Tongue (tissue), 2 donors: Measurements from ENCODE around the gene DCTN4. TPM values are rescaled to one million over a fixed set of nuclear protein-coding genes. Genes with fewer than 3 reads are reported as not detected.
"Not testable (repeated sequence)": the region's sequence is repeated elsewhere in the genome, so short reads cannot be mapped to it uniquely, and the experiment has no call there.

Experiments
- DNase-seq: peaks from one replicate; pipeline ENCODE4 v3.0.0-alpha.2; 2015
- total RNA-seq: library from RNA; depleted of rRNA; stranded (reverse); fragments of >200 nt; gene quantifications from one replicate; pipeline ENCODE4 v1.2.3, GENCODE V29; 2014

Gene DCTN4
- total RNA-seq: 64.5 TPM

GRCh38 chr5:150758531-150759333, at the start of gene DCTN4:
DCTN4 (minus strand) TSS chr5:150759017; CDS start chr5:150758993, 24 bp downstream.
- DNase-seq: peak; percentile 99

GRCh38 chr5:150804388-150804787, 45.6 kb upstream of the DCTN4 start:
- DNase-seq: no peak

DNA sequence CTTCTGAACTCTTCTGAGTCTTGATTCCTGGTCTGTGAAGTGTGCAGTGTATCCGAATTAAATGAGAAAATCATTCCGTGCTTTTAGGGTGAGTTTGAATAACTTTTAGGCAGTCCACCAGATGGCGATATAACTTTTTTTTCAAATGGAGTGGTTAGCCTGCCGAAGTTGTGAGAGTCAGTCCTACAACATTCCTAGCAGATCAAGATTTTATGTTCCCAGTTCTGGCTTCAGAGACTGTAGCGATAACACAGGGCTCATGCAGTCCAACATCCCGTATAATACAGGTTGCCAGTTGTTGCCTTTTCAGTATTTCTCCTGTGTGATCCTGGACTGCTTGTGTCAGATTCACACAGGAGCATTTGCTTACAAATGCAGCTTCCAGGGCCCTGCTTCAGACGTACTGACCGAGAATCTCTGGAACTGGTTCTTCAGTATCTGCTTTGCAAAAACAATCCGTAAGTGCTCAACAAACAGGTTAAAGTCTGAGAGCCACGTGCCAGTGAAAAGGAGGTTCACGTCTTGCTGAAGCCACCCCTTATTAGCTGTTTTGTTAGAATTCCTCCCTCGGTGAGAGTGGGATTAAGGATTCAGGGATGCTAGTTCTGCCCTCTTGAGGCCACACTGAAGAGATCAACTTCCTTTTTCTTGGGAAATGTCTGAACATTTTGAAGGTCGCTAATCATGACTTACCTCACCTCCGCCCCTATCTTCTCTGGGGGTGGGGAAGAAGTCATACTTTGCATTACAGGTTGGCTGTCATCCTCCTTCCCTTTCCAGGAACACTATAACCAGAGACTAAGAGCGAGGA, 42.5 kb upstream of the DCTN4 start:
- peak; percentile 87 for DNase-seq

DNA sequence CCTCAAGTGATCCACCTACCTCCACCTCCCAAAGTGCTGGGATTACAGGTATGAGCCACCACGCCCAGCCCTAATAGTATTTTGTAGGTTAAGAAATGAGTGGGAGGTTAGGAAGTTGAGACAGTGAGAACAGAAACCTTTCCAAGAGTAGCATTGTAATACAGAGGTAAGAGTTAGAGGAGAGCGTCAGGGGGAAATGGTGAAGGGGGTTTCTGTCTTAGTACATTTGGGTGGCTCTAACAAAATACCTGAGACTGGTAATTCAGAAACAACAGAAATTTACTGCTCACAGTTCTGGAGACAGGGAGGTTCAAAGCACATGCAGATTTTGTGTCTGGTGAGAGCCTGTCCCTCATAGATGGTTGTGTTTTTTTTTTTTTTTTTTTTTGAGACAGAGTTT, 38.6 kb upstream of the DCTN4 start:
- DNase-seq: no peak

GRCh38 chr5:150794927-150795326, 36.1 kb upstream of the DCTN4 start:
- no peak for DNase-seq

DNA sequence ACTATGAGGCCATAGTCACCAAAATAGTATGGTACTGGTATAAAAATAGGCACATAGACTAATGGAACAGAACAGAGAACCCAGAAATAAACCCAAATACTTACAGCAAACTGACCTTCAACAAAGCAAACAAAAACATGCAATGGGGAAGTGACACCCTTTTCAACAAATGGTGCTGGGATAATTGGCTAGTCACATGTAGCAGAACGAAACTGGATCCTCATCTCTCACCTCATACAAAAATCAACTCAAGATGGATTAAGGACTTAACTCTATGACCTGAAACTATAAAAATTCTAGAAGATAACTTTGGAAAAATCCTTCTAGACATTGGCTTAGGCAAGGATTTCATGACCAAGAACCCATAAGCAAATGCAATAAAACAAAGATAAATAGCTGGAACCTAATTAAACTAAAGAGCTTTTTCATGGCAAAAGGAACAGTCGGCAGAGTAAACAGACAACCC, 34.6 kb upstream of the DCTN4 start:
- not testable (repeated sequence) for DNase-seq

GRCh38 chr5:150791536-150791935, 32.7 kb upstream of the DCTN4 start:
- DNase-seq: no peak

DNA sequence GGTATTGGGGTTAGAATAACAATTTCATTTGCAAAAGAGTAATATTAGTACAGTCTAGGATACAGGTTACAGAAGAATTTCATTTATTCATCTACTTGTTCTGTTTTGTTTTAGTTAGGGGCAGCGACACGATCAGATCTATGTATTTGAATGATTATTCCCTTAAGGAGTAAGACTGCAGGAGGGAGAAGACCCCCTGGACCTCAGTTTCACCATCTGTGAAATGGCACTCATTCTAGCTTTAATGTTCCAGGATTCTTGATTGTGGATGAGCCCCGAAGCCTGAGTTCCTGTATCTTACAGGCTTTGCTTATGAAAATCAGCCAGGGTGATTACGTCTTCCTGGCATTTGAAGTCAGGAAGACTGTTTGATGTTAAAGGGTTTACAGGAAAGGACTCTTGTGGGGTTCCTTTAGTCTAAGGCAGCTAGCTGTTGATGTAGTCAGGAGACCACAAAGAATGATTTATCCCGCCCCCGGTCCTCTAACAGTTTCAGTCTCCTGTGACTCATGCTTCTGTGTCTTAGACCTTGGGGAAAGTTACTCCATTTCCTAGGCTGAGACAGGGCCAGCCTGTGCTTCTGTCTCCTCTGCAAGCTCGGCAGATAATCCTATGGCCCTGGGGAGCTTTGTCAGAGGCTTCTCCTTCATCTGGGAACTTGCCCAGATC, 31.3 kb upstream of the DCTN4 start:
- DNase-seq: peak; percentile 23

GRCh38 chr5:150789450-150789849, 30.6 kb upstream of the DCTN4 start:
- DNase-seq: no peak

GRCh38 chr5:150788977-150789376, 30.2 kb upstream of the DCTN4 start:
- DNase-seq: no peak

GRCh38 chr5:150787656-150788055, 28.8 kb upstream of the DCTN4 start:
- DNase-seq: no peak

DNA sequence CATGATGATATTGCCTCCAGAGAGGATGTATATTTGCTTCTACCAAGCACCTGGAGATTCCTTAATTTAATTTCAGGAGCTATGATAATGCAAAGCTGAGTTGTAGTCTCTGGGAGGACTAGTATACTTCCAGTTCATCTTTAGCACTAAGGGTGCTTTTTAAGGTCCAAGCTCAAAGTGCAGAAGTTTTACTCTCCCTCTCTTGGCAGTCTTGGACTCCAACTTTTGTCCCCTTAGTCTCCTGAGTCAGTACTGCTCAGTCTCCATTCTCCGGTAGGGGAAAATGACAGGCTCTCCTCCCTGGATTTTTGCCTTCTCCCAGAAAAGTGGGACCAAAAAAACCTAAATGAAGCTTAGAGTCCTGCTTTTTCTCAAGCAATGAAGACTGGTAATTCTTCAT, 28.1 kb upstream of the DCTN4 start:
- DNase-seq: no peak

GRCh38 chr5:150785950-150786349, 27.1 kb upstream of the DCTN4 start:
- DNase-seq: no peak

DNA sequence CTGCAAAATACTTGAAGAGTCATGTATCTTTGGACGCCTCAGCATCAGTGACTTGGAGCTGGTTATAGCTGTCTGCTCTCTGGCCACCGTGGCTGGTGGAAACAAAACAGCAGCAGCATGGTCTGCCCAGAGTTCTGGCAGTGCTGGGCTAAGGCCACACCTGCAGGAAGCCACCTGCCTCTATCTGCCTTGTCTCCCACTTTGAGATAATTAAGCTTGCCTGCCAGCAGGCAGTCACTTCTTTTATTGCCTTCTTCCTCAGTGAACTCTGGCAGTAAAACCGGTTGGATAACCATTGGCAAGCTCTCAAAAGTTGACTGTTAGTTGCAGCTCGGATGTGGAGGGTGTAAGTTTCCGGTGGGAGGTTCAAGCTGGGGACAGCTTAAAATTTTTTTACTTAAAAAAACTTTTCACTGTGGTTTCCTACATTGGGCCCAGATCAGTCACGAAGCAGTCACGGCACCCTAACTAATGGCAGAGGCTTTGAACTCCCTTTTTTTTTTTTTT, 24.7 kb upstream of the DCTN4 start:
- peak; percentile 90 for DNase-seq

GRCh38 chr5:150782850-150783249, 24.0 kb upstream of the DCTN4 start:
- no peak for DNase-seq

DNA sequence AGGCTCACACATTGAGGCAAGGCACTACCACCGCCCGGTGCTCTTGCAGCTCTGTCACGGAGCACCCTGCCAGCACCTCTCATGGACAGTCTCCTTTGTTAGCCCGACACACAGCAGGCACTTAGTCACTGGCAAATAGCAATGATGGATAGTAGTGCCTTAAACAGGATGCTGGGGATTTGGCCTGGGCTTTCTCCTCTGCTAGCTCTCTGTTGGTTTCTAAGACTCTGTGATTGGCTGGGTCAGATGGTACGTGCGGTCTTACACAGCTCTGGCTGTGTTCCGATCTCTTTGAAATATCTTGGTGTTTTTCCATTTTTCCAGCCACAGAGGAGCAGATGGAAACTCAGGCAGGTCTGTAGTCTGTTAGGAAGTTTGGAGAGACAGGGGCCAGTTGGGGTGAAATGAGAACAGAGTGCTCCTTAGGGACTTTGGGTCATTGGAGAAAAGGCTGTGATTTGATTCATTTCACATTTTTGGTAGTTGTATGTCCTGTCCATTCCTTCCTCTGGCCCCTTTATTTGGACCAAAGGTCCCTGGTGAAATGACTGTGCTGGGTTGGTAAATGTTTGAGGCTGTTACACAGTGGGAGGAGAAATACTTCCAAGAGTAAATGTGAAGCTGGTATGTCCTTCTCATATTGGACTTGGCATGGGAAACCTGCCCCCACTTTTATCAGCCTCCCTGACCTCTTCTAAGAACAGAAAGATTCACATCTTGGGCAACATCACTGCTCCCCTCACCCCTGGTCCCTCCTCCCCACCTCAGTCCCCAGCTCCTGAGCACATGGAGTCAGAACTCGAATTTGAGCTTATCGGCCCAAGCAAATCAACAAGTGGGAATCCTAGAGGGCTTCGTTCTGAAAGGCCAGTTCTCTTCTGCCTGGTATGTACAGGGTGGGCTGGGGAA, 23.1 kb upstream of the DCTN4 start:
- peak; percentile 82 for DNase-seq

DNA sequence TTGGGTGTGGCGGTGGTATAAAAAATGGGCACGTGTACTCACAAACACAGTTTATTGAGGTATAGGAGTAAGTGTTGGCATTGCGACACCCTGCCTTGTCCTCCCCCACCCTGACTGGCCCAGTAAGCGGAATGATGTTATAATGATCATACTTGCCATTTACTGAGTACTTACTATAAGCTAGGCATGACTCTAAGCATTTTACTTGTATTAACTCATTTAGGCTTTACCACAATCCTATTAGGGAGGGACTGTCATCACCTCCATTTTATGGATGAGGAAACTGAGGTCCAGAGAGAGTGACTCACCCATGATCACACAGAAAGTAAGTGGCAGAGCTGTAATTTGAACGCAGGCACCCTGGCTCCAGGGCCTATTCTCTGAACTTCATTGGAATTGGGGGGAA, 22.0 kb upstream of the DCTN4 start:
- no peak for DNase-seq

- peak; percentile 54 for DNase-seq
Observed at GRCh38 chr5:150780187-150780692, 21.4 kb upstream of the DCTN4 start.

- DNase-seq: peak; percentile 40
Observed at GRCh38 chr5:150779397-150780186, 20.8 kb upstream of the DCTN4 start.
